ENCODE measurements around the gene MRPL12.

Gene MRPL12

DNA sequence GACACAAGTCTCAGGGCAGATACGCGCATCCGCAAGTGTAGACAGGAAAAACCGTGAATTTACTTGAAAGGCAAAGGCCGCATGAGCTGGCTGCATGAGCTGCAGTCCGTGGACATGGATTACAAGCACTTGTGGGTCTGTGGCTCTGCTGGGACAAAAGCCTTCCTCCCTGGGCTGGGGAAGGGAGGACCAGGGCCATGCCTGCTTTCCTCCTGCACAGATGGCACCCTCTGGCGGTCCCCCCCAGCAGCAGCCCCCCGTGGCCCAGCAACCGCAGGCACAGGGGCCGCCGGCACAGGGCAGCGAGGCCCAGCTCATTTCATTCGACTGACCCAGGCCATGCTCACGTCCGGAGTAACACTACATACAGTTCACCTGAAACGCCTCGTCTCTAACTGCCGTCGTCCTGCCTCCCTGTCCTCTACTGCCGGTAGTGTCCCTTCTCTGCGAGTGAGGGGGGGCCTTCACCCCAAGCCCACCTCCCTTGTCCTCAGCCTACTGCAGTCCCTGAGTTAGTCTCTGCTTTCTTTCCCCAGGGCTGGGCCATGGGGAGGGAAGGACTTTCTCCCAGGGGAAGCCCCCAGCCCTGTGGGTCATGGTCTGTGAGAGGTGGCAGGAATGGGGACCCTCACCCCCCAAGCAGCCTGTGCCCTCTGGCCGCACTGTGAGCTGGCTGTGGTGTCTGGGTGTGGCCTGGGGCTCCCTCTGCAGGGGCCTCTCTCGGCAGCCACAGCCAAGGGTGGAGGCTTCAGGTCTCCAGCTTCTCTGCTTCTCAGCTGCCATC is 1.7 kb upstream of the MRPL12 start:
- peak; percentile 7 for DNase-seq (ENCODE audit: low spot score)

DNA sequence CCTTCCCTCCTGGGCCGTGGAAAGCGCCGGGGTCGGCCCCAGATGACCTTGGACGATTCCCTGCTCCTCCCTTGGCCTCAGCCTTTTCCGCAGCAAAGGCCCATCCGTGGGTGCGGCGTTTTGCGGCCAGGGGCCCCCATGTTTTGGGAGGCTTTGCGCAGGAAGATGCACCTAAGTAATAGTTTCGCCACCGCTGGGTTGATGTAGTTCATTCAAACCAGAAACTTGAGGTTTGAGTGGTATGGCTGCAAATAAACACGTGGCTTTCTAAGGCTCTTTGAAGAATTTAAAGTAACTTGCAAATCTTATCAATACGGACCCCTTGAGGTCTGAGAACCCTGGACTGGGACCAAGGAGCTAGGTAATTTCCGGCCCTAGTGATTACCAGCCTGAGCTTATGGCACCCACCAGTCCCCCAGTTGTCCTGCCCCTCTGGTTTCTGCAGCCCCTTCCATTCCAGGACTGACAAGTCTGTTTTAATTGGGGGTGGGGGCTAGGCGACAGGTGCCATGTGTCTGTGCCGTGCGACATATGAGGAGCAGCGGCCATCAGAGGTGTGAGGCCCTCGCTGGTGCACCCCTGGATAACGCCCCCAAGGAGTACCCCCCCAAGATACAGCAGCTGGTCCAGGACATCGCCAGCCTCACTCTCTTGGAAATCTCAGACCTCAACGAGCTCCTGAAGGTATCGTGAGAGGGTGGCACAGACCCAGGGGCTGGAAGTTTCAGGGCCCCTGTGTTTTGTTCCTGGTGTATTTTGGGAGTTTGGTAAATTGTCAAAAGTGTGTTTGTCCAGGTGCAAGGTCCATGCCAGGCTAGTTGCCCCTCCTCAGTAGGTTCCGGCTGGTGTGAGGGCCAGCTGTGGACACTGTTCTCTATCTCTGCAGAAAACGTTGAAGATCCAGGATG is 834 bp downstream of the MRPL12 start:
- DNase-seq (ENCODE audit: low spot score), result no peak

DNA sequence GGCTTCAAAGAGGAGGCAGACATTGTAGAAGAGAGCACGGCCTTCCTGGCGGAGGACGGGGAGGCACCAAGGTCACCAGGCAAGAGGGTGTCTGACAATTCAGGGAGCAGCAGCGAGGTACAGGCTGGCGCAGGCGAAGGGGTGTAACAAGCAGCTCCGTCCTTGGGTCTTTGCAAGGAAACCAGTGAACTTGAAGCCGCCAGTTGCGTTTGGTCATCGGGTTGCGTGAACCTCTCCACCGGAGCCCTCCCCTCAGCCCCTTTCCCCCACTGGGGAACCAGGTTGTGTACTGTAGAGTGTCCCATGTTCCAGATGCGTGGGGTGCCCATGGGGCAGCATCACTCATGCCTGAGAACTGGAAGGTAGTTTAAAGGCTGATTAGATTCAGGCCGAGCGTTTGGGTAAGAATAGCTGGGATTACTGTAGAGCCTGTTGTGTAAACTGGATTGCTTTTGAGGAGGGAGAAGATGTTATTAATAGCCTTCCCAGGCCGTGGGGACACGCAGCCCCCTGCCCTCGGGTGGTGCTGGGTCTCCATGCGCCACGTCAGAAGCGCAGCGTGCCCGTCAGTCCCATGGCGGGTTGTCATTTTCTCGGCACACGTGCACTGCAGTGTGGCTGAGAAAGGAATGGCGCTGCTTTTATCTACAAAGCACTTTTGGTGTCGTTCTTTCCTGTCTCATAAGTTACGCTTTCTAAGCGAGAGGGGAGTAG is 2.5 kb downstream of the MRPL12 start:
- no peak for DNase-seq (ENCODE audit: low spot score)

GRCh38 chr17:81706232-81706611 is 3.1 kb downstream of the MRPL12 start:
- DNase-seq (ENCODE audit: low spot score), result no peak

DNA sequence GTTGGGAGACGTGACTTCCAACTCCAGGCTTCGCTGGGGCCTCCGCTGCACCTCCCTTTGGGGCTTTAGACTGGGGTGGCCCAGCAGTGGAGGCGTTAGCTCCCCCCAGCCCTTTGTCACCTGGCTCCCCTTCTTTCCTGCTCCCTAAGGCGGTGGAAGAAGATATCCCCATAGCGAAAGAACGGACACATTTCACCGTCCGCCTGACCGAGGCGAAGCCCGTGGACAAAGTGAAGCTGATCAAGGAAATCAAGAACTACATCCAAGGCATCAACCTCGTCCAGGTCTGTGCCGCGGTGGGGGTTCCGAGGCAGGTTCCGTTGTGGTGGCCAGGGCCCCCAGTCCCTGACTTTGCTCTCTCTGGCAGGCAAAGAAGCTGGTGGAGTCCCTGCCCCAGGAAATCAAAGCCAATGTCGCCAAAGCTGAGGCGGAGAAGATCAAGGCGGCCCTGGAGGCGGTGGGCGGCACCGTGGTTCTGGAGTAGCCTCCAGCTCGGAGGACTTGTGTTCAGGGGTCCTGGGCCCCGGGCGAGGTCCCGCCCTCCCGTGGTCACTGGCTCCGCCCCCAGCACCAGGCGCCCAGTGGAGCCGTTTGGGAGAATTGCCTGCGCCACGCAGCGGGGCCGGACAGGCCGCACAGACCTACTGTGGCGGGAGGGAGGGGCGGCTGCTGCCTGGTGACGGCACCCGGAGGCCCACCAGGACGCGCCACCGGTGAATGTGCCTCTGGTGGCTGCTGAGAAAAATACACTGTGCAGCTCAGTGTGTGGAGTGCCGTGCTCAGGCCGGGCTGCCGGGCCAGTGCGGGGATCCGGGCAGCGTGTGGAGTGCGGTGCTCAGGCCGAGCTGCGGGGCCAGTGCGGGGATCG is 3.8 kb downstream of the MRPL12 start:
- no peak for DNase-seq (ENCODE audit: low spot score)

GRCh38 chr17:81707725-81708646 is 4.8 kb downstream of the MRPL12 start:
- no peak for DNase-seq (ENCODE audit: low spot score)

- DNase-seq (ENCODE audit: low spot score), result no peak
These were observed 5.6 kb downstream of the MRPL12 start for GRCh38 chr17:81708739-81709185.

DNA sequence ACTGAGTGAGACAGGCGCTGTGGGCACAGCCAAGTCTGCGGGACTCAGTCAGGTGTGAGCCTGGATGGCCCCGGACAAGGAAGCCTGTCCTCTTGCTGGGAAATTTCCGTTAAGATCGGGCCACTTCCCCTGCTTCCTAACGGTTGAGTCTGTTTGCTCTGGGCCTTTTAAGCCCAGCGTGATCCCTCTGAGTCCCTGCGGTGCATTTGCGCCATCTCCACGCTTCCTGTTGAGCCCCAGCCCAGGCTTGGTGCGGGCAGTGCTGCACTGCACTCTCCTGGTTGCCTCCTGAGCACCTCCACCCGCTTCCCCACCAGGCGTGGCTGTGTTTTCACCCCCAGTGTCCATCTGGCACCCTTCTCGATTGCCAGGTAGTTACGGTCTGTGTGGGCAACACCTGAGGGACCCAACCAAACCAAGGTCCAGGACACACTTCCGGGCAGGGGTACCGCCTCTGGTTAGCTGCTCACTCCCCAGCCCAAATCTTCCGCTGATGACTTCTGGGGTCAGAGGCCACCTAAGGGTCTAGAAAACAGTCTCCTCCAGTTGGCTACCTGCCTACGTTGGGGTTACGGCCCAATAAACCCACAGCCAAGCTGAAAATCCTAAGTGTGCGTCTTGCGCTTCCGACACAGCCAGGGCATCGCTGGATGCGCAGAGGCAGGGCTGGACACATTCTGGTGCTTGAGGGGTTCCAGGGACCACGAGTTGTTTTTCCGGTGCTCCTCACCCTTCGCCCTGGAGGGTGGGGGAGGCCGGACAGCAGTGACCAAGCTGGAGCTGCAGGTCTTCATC is 7.5 kb downstream of the MRPL12 start:
- peak; percentile 30 for DNase-seq (ENCODE audit: low spot score)

DNA sequence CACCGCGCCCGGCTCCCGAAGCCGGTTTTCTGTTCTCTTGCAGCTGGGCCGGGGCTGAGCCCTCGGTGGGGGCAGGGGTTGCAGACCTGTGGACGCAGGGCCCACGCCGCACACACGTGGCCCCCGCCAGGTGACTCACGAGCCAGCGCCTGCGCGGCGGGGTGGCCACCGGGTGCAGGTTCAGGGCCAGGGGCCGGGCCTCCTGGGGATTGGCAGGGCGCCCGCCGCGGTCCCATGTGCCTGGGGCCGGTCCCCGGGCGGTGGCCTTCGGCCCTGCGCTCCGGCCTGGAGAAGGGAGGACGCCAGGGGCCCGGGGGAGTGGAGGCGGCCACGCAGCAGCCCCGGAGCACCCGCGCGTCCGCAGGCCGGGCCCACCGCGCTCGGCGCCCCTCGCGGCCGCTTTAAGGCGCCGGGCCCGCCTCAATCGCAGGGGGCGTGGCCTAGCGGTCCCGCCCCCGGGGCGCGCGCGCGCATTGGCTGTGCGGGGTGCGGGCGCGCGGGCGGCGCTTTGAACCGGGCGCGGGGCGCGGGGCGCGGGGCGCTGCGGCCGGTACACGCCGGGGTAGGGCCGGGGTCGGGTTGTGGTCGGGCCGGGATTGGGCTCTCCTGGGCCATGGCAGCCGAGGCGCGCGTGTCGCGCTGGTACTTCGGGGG is 8.8 kb downstream of the MRPL12 start, which contains the start of gene SLC25A10:
TSS of gene SLC25A10 (plus strand) at position 471 of the 654 bp plus-strand sequence. CDS start at position 614, 143 bp downstream.
- DNase-seq (ENCODE audit: low spot score), result peak; percentile 95

GRCh38 chr17:81712468-81713003 is 9.4 kb downstream of the MRPL12 start:
- DNase-seq (ENCODE audit: low spot score), result peak; percentile 50

- peak; percentile 47 for DNase-seq (ENCODE audit: low spot score)
These were observed 9.9 kb downstream of the MRPL12 start for GRCh38 chr17:81713004-81713555.

DNA sequence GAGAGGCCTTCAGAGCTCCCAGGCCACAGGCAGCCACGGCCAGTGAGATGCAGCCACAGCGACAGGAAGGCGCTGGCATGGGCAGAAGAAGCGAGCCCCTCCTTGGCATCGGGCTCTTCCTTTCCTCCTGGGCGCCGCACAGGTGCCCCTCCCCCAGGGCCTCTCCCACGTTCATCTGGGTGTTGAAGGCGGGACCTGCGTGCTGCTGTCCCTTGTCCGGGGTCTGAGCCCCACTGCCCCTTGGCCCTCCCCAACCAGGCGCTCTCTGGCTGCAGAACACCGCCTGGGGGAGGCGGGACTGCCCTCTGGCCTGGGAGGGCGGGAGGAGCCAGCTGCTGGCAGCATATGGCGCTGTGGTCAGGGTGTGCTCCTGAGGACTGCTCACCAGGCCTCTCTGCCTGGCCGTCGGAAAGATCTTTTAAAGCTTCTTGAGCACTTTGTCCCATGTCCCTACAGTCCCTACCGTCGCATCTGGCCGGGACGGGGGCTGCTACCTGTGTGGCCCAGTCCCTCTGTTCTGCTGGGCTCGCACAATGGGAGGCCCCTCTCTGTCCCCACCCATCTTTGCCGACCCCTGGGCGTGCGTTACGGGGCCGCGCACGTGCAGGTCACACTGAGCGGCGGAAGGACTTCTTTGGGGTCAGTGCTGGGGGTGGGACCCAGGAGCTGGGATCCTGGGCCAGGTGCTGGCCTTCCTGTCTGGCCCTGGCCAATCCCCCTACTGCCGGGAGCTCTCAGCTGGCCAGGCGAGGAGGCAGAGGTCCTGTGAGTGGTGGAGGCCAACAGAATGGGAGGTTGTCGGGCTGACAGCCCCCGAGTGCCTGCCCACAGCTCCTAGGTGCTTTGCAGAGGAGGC is 10.6 kb downstream of the MRPL12 start:
- peak; percentile 54 for DNase-seq (ENCODE audit: low spot score)

- no peak for DNase-seq (ENCODE audit: low spot score)
These were observed 11.4 kb downstream of the MRPL12 start for GRCh38 chr17:81714412-81715106.

GRCh38 chr17:81715107-81715871 is 12.1 kb downstream of the MRPL12 start:
- DNase-seq (ENCODE audit: low spot score), result no peak

DNA sequence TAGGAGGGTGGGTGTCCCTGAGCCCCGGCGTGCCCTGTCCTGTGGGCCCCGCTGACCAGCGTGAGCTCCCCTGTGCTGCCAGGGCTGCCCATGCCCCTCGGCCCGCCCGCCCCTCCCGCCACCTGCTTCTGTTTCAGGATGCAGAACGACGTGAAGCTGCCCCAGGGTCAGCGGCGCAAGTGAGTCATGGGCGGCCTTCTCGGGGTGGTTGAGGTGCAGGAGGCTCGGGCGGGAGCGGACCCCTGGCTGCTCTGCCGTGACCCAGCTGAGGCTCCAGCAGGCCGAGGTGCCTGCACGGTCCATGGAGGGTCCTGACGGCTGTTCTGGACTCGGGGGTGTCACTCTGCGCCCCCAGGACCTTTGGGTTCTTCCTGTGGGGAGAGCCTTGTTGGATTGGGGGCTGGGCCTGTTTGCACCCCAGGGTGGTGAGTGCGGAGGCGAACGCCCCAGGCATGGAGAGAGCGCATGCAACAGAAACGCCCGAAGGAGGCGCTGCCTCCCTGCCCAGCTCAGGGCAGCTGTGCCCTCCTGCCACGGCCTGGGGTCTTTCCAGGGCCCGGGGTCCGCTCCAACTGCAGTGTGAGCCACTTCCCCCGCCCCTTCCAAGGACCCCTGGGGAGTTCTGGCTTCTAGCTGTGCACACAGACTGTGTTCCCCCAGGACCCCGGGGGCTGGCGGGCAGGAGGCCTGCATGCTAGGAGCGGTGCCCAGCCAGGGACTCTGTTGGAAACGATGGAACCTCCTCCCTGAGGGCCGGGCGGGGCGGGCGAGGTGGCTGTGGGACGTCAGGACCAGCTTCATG is 12.9 kb downstream of the MRPL12 start:
- DNase-seq (ENCODE audit: low spot score), result no peak

All from kidney tubule cell (primary cell).